HG03469 (cell line): ENCODE data around the gene BDNF.

Experiments used
- ATAC-seq: cut with Tn5 transposase; IDR thresholded peaks from one replicate; pipeline ENCODE4 v1.9.1; 2021; ENCODE audit warnings: mild to moderate bottlenecking, moderate library complexity, moderate number of reproducible peaks; ENCODE audit not compliant: unreplicated experiment

The BDNF gene

GRCh38 chr11:27626938-27627586 is 73.2 kb downstream of the BDNF start:
- no peak for ATAC-seq

GRCh38 chr11:27626269-27626937 is 73.9 kb downstream of the BDNF start:
- ATAC-seq, result no peak

DNA sequence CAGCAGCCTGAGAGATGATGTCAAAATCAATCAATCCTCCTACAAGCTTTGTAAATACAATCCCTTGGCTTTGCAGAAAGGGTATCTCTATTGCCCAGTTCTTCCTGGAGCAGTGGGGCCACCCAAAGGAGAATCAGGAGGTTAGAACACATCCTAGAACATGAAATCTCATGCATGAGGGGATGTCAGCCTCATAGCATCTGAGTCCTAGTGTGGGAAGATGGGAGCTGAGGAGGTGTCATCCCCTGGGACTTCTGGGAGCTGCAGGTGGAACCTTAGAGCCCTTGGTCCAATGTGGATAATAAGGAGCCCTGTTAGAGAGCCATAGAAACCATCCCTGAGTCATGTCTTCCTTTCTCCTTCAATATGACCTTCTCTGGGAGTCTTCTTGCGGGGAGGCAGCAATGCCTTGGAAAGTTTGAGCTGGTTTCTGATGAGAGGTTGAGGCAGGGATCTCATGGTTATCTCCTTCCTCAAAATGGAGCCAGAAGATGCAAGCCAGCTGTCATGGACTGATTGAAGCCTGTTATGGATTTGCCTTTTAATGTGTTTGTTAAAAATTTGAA is 74.8 kb downstream of the BDNF start:
- no peak for ATAC-seq

GRCh38 chr11:27623945-27624523 is 76.2 kb downstream of the BDNF start:
- ATAC-seq, result no peak

- ATAC-seq, result no peak
These were observed 77.5 kb downstream of the BDNF start for GRCh38 chr11:27622541-27623300.

- ATAC-seq, result no peak
These were observed 78.7 kb downstream of the BDNF start for GRCh38 chr11:27621405-27622161.

DNA sequence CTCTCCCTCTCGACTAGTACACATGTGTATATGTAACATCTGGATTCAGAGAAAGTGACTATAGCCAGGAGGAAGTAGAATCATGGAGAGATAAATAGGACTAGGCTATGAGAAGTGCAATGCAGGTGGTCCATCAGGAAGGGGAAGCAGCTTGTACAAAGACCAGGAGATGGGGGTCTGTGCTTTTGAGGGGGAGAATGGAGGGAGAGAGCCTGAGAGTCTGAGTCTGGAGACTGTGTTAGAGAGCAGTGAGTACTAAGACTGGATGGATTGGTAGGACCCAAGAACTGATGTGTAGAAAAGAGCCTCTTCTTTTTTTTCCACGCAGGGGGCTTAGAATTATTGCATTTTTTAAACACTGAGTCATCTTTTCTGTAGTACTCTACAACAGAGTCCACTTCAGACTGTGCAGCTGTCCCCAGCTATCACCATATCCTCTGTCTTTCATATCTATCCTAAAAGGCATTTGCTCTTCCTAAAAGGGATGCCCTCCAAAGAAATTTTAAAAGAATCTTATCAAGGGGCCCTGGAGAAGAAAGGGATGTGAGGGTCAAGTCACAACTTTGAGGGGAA is 80.4 kb downstream of the BDNF start:
- ATAC-seq, result no peak

DNA sequence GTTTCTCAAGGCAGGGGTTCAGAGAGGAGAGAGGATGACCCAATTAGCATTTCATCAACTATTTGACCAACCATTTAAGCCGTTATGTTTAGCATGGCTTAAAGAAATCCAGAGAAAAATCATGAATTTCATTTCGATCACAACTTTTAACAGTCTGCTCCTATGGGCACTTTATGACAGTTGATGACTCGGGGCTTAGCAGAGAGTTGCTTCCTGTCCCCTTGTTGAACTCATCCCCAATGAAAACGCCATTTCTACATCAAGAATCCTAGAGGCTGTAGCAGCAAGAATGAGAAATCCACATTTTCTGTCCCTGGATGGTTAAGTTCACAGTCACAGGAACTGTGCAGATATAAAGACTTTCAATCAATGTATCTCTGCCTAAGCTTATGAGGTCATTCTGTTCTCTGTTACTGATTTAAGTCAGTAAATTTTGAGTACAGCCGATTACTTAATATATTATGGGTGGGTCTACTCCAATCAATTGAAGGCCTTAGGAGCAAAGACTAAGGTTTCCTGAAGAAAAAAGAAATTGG is 81.1 kb downstream of the BDNF start:
- no peak for ATAC-seq

GRCh38 chr11:27618281-27618915 is 81.9 kb downstream of the BDNF start:
- ATAC-seq, result no peak

- no peak for ATAC-seq
These were observed 83.5 kb downstream of the BDNF start for GRCh38 chr11:27616711-27617110.

DNA sequence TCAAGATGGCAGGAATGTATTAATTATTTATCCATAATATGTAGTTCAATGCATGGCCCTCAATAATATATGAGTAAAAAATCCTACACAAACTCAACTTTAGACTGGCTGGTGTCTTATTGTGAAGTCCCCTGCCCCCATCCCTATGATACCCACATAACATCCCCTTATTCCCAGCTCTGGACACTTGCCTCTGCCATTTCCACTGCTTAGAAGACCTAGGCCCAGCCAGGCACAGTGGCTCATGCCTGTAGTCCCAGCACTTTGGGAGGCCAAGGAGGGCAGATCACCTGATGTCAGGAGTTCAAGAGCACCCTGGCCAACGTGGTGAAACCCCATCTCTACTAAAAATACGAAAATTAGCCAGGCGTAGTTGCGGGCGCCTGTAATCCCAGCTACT is 84.4 kb downstream of the BDNF start:
- no peak for ATAC-seq

DNA sequence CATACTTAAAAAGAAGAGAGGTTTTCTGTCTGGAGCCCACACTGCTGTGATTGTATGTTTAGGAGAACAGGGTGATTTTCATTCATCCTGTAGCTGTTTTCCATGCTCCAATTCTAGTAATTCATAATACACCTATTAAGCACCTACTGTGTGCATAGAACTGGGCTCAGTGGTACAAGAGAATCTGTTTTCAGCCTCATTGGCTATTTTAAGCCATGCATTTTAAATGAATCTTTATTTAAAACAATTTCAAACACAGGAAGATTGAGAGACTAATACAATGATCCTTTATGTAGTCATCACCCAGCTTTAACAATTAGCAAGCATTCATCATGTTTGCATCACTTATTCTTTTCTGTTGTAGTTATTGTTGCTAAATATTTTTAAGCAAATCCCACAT is 86.2 kb downstream of the BDNF start:
- ATAC-seq, result no peak

DNA sequence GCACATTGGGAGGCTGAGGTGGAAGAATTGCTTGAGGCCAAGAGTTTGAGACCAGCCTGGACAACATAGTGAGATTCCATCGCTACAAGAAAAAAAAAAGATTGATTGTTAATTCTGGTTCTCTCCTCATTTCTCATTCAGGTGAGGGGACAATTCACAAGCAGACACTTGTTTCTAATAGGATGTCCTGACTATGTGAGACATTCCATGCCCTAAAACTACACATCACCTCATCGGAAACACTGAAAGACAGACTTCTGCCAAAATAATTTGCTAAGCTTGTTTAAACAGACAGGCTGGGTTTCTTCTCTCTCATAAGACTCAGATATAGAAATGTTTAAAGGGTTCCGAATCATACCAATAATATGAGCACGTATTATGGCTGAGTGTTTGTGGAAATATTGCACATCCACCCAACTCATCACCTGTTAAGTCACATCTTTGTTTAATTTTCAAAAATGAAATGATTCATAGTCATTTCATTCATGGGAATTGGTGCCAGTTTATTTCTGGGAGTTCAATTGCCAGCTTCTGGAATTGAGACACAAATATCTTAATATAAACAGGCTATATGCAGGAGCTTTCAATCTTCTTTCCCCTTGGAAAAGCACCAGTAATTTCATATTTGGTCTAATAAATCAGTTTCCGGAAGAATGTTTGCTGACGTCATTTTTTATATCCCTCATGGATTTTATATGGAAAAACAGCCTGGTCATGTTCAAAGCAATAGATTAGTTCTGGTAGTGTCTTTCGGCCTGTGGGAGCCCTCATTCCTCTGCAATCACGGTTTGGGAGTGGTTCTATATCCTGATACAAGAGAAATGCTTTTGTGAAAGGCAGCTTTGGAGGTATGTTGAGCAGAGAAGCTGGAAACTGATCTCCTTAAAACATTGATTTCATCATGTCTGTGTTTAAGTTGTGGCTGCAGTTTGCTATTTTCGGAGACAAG is 87.0 kb downstream of the BDNF start:
- no peak for ATAC-seq

GRCh38 chr11:27611947-27612455 is 88.3 kb downstream of the BDNF start:
- no peak for ATAC-seq

GRCh38 chr11:27611390-27611789 is 88.9 kb downstream of the BDNF start:
- no peak for ATAC-seq

GRCh38 chr11:27610946-27611345 is 89.3 kb downstream of the BDNF start:
- no peak for ATAC-seq

- ATAC-seq, result no peak
These were observed 90.0 kb downstream of the BDNF start for GRCh38 chr11:27610280-27610679.

DNA sequence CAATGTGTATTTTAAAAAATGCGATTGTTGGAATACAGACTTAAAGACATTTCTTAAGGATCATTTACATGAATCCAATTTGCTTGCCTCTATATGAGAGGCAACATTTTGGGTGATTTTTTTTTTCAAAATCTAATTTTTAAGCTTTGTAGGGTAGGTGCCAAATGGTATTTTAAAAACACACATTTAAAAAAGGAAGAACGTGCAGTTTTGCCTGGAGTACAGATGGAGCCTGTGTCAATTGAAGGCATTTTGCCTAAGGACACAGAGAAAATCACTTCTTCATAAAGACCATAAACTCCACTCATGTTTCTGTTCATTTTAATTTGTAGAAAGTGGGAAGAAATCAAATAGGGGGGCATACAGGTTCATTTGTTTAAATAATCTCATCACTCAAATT is 91.3 kb downstream of the BDNF start:
- ATAC-seq, result no peak
